ENCODE measurements around the gene SLMAP. TPM values are rescaled to one million over a fixed set of nuclear protein-coding genes. Genes with fewer than 3 reads are reported as not detected.

SLMAP gene
- total and polyA plus RNA-seq, 2 of the 13 experiments (the other 11 are each of a cell fraction or from before 2014, with no cell fraction given): 24.0 to 48.3 TPM

DNA sequence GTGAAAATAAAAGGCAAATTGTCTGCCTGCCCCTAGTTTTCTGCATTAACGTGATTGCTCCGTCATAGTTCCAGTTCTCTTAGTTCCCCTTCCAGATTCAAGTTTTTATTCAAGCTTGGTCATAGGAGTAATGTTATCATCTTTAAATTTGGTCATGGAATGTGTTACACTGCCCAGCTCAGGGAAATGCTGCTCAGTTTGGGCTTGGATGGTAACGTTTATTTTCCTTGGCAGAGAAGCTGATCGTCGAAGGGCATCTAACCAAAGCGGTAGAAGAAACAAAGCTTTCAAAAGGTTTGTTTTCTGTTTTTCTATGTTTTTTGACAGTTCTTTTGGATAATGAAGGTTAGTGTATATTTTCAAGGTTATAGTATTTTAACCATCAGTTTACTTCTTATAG lies 133.7 kb downstream of the SLMAP start:
- WGBS (ENCODE audit: low lambda C conversion rate): 95% methylated on average over 6 of the region's 6 CpGs
- Histone ChIP-seq H3K9me3 (ENCODE audit: low read length) (no peaks in the 10 kb centered on the region), H3K27me3 (ENCODE audit: control insufficient read depth in 1 of 2, insufficient read depth in 2 of 2, low read length in 2 of 2) (no peaks in the 10 kb centered on the region), H2AFZ (ENCODE audit: low read length) (no peak overlapping the region), H3K9ac (ENCODE audit: insufficient read depth, low read depth, low read length) (no peak overlapping the region), H3K27ac (ENCODE audit: extremely low read length, insufficient read depth, low read length) (no peak overlapping the region), H3K4me2 (ENCODE audit: low read depth, low read length) (no peak overlapping the region), H3K4me1 (ENCODE audit: insufficient read depth, low read length) (no peaks in the 10 kb centered on the region), H4K20me1 (ENCODE audit: insufficient read depth, low read length) (no peaks in the 10 kb centered on the region), H3K4me3 (replicated peaks in 1 of 3; ENCODE audit: insufficient read depth in 1 of 3, low read depth in 2 of 3, low read length in 3 of 3) (no peak overlapping the region), H3K36me3 (replicated peaks in 1 of 2; ENCODE audit: control insufficient read depth in 1 of 2, insufficient read depth in 2 of 2, low read length in 2 of 2) (peaks cover 4 to 9% of the 10 kb centered on the region in 2 experiments; a peak in 3 of 5 replicates), H3K79me2 (ENCODE audit: insufficient read depth, low read length) (no peaks in the 10 kb centered on the region)
- TF ChIP-seq, protein P1, sequence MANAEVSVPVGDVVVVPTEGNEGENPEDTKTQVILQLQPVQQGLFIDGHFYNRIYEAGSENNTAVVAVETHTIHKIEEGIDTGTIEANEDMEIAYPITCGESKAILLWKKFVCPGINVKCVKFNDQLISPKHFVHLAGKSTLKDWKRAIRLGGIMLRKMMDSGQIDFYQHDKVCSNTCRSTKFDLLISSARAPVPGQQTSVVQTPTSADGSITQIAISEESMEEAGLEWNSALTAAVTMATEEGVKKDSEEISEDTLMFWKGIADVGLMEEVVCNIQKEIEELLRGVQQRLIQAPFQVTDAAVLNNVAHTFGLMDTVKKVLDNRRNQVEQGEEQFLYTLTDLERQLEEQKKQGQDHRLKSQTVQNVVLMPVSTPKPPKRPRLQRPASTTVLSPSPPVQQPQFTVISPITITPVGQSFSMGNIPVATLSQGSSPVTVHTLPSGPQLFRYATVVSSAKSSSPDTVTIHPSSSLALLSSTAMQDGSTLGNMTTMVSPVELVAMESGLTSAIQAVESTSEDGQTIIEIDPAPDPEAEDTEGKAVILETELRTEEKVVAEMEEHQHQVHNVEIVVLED (CRISPR knock-in tag; IDR thresholded peaks at IDR 0.05; ENCODE audit: borderline replicate concordance): no peak
- in situ Hi-C loops (cut with HindIII; ENCODE audit: extremely low pct_ligation_motif_present, low pct_unique_long_range_greater_than_20kb) (no loop called here), intact Hi-C loops (cut with micrococcal nuclease; ENCODE audit: unreplicated experiment) (no loop called here)
- DNase-seq (ENCODE audit: low spot score) (no peak), FAIRE-seq (no peak), ATAC-seq (no peak)
- CTCF ChIA-PET (ENCODE audit: low intra/inter-chr PET ratio, low total read pairs): no interaction called here
- BruUV-seq (replicated peaks): no TSS peak
- POLR2A ChIA-PET: no interaction called here

GRCh38 chr3:57890874-57891273 lies 134.8 kb downstream of the SLMAP start:
- Histone ChIP-seq H3K4me1 (ENCODE audit: insufficient read depth, low read length) (no peaks in the 10 kb centered on the region), H3K9me3 (ENCODE audit: low read length) (no peaks in the 10 kb centered on the region), H3K4me2 (ENCODE audit: low read depth, low read length) (no peak overlapping the region), H3K4me3 (replicated peaks in 1 of 3; ENCODE audit: insufficient read depth in 1 of 3, low read depth in 2 of 3, low read length in 3 of 3) (no peak overlapping the region), H3K27me3 (ENCODE audit: control insufficient read depth in 1 of 2, insufficient read depth in 2 of 2, low read length in 2 of 2) (no peaks in the 10 kb centered on the region), H4K20me1 (ENCODE audit: insufficient read depth, low read length) (no peaks in the 10 kb centered on the region), H3K79me2 (ENCODE audit: insufficient read depth, low read length) (no peaks in the 10 kb centered on the region), H3K9ac (ENCODE audit: insufficient read depth, low read depth, low read length) (no peak overlapping the region), H3K27ac (ENCODE audit: extremely low read length, insufficient read depth, low read length) (no peak overlapping the region), H3K36me3 (replicated peaks in 1 of 2; ENCODE audit: control insufficient read depth in 1 of 2, insufficient read depth in 2 of 2, low read length in 2 of 2) (peaks cover 4 to 9% of the 10 kb centered on the region in 2 experiments; a peak in 3 of 5 replicates), H2AFZ (ENCODE audit: low read length) (no peak overlapping the region)
- WGBS (ENCODE audit: low lambda C conversion rate): 98% methylated on average over 2 of the region's 2 CpGs
- ATAC-seq (no peak), FAIRE-seq (no peak), DNase-seq (ENCODE audit: low spot score) (no peak)
- no TSS peak for BruUV-seq (replicated peaks)
- POLR2A ChIA-PET: no interaction called here
- in situ Hi-C loops (cut with HindIII; ENCODE audit: extremely low pct_ligation_motif_present, low pct_unique_long_range_greater_than_20kb) (no loop called here), intact Hi-C loops (cut with micrococcal nuclease; ENCODE audit: unreplicated experiment) (no loop called here)
- no peak for TF ChIP-seq NFIB (CRISPR knock-in tag; IDR thresholded peaks at IDR 0.05; ENCODE audit: borderline replicate concordance)
- no peak for TF ChIP-seq ZNF205 (CRISPR knock-in tag; IDR thresholded peaks at IDR 0.05)
- TF ChIP-seq AGO2 (optimal IDR thresholded peaks at IDR 0.05; ENCODE audit: low read depth, low read length): no peak
- TF ChIP-seq, protein P2, sequence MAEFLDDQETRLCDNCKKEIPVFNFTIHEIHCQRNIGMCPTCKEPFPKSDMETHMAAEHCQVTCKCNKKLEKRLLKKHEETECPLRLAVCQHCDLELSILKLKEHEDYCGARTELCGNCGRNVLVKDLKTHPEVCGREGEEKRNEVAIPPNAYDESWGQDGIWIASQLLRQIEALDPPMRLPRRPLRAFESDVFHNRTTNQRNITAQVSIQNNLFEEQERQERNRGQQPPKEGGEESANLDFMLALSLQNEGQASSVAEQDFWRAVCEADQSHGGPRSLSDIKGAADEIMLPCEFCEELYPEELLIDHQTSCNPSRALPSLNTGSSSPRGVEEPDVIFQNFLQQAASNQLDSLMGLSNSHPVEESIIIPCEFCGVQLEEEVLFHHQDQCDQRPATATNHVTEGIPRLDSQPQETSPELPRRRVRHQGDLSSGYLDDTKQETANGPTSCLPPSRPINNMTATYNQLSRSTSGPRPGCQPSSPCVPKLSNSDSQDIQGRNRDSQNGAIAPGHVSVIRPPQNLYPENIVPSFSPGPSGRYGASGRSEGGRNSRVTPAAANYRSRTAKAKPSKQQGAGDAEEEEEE (CRISPR knock-in tag; IDR thresholded peaks at IDR 0.05; ENCODE audit: borderline replicate concordance): no peak
- no peak for TF ChIP-seq MBNL3 (CRISPR knock-in tag; conservative IDR thresholded peaks at IDR 0.05)
- TF ChIP-seq, protein P3, sequence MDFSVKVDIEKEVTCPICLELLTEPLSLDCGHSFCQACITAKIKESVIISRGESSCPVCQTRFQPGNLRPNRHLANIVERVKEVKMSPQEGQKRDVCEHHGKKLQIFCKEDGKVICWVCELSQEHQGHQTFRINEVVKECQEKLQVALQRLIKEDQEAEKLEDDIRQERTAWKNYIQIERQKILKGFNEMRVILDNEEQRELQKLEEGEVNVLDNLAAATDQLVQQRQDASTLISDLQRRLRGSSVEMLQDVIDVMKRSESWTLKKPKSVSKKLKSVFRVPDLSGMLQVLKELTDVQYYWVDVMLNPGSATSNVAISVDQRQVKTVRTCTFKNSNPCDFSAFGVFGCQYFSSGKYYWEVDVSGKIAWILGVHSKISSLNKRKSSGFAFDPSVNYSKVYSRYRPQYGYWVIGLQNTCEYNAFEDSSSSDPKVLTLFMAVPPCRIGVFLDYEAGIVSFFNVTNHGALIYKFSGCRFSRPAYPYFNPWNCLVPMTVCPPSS (IDR thresholded peaks at IDR 0.05): no peak
- TF ChIP-seq STAG1 (CRISPR knock-in tag; IDR thresholded peaks at IDR 0.05): no peak
- no peak for TF ChIP-seq ZNF362 (CRISPR knock-in tag; IDR thresholded peaks at IDR 0.05; ENCODE audit: borderline replicate concordance)
- TF ChIP-seq POGZ (CRISPR knock-in tag; IDR thresholded peaks at IDR 0.05): no peak
- TF ChIP-seq JDP2 (CRISPR knock-in tag; IDR thresholded peaks at IDR 0.05; ENCODE audit: borderline replicate concordance): no peak
- CTCF ChIA-PET (ENCODE audit: low intra/inter-chr PET ratio, low total read pairs): no interaction called here
